IPS DF 4.7 (cell line): Measurements from ENCODE around the gene CEP131.

Experiments used
- DNase-seq: peaks from one replicate; pipeline ENCODE4 v3.0.0-alpha.2; 2013; ENCODE audit warnings: low spot score; ENCODE audit errors: extremely low read depth

CEP131 gene

DNA sequence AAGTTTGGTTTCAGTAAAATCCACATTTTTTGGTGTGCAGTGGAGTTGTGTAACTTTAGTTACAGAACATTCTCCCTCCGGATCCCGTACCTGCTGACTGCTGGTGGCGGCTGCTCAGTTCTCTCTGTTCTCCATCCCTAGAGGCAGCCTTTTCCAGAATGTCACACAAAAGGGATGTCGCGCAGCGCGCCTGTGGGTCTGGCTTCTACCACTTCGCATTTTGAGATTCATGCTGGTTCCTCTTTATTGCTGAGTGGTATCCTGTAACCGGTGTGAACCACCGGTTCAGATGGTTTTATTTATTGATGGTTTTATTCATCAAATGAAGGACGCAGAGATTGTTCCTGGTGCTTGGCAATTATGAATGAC is 981 bp upstream of the CEP131 start:
- no peak for DNase-seq

DNA sequence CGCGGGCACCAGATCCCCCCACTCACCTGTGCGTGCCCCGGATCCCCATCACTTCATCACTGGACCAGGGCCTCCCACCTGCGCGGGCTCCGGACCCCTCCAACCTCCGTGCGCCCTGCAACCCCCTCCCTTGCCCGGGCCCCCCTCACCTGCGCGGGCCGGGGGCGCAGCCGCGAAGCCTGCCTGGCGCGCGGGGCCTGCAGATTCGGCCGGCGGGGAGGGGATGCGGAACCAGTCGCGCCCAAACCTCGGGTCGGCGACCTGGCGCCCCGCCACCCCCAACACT is 202 bp downstream of the CEP131 start:
- no peak for DNase-seq

DNA sequence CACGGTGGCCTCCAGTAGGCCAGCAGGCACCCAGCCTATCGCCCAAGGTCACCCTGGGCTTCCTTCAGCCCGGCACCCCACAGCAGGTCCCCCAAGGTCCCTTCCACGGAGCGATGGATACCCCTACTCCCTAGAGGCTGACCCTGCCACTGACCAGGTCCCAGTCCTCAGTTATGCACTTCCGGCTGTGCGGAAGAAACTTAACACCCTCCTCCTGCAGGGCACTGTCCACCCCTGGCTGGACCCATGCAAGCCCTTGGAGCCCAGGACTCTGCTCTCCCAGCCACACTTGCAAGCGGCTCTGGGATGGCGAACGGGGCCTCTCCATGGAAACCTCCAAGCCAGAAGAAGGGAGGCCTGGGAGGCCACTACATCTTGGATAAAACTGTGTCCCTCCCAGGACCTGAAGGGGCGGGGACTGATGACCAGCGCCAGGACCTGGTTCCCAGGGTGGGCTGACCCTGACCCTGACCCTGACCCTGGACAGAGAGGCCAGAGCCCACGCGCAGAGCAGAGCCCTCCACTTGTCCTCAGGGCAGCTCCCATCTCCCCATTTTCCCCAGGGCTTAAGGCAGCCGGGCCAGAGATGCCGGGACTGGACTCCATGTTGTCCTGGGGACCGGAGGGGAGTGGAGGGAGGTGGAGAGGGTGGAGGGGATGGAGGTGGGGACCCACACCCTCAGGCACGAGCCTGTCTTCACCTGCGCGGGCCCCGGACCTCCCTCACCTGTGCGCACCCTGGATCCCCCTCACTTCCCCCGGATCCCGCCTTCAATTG is 734 bp downstream of the CEP131 start:
- no peak for DNase-seq

DNA sequence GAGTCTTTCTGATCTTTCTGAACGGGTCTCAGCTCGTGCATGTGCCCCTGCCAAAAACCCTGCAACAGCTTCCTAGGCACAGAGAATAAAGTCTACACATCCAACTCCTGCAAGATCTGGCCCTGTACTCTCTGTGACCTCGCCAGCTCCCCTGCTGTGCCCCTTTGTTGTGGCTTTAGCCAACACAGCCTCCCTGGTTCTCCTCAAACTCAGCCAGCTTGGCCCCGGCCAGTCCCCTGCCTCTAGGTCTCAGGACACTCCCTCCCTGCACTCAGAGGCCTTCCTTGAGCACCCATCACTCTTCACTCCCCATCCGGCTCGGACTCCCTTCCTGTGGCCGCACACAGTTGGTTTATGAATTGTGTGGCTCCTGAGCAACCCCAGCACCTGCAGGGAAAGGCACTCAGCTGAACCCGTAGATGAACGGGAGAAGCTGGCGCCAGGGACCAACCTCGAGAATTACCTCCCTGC is 1.4 kb downstream of the CEP131 start:
- DNase-seq, result no peak

DNA sequence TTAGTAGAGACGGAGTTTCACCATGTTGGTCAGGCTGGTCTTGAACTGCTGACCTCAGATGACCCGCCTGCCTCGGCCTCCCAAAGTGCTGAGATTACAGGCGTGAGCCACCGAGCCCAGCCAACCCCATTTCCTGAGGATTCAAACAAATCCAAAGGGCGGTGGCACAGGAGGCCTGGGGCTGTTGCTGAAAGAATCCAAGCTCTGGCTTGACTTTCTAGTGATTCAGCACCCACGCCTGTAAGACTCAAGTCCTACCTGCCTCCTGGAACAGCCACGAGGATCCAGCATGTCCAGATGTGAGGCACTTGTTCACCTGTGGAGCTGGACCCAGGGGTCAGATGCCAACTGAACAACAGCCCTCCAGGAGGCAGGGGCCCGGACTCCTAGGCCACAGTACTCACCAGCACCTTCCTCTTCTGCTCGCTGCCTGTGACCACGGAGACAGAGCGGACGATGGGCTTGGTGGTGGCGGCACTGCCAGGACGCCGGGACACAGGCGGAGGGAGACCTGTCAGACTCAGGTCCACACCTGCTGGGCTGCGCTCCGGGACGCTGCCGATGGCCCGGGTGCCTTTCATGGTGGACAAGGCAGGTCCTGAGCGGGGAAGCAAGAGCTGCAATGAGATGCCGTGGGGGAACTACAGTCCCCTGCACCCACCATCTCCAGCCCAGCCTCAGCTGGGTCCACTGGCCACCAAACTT is 3.1 kb downstream of the CEP131 start:
- DNase-seq, result no peak

DNA sequence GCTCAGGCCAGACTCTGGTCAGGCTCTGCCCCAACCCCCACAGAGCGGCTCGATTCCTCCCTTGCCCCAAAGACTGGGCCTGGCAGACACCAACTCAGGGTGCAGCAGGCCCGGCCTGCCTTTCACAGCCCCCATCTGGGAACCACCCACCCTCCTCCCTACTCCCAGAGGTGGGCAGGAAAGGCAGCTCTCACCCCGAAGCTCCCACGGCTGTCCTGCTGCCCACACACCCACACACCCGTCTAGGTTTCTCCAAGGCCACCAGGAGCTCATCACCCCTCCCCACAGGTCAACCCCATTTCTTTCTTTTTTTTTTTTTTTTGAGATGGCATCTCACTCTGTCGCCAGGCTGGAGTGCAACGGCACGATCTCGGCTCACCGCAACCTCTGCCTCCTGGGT is 3.8 kb downstream of the CEP131 start:
- DNase-seq, result no peak

DNA sequence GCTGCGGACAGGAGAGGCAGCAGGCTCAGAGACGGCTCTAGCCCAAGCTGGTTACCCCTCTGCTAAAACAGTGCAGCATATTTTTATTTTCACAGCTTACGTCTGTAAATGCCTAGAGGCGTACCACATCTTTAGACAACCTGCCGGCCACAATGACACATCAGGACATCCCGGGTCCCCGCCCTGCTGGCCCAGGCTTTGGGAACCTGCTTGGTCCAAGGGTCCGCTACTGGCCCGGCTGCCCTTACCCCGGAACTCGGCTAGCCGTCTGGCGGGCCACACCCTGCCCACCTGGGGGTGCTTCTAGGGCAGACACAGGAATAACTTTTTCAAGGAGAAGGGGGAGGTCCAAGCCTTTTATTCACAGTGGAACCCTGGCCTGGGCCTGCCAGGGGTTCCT is 4.3 kb downstream of the CEP131 start:
- no peak for DNase-seq

DNA sequence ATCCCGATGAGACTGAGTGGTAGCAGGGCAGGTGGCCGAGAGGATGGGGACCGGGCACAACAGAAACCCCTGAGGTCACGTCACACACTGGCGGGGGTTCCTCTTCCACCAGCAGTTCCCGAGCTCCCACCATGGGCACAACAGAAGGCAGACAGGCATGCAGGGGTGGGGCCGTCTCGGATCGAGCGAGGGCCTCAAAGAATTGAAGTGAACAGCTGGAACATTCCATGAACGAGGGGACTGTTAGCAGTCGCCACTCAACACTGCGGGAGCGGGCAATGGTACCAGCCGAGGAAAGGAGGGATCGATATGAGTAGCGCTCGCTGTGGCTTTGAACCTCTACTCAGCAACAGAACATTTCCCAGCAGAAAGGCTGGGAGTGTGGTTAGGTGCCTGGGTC is 5.3 kb downstream of the CEP131 start:
- no peak for DNase-seq

DNA sequence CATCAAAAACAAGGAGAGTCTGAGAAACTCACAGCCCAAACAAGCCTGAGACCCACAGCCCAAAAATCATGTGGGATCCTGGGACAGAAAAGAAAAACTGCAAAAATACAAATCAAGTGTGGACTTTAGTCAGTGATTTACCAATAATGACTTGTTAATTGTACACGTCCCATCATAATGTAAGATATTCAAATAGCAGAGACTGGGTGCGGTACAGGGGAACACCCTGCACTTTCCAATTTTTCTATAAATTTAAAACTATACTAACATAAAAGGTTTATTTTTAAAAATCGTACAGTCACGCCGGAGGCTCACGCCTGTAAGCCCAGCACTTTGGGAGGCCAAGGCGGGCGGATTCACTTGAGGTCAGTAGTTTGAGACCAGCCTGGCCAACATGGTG is 8.8 kb downstream of the CEP131 start:
- no peak for DNase-seq

DNA sequence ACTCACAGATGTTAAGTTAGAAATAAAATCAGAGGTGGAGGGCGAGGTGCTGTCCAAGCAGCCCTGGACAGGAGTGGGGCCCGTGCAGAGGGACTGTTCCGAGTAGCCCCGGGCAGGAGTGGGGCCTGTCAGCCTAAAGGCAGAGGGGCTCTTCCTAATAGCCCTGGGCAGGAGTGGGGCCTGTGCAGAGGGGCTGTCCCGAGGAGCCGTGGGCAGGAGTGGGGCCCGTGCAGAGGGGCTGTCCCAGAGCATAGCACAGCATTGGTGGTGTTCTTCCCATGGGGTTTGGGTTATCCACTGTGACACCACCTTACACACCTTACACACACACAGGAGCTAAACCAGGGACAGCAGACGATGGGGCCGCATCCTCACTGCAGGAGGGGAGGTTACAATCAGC is 10.4 kb downstream of the CEP131 start:
- DNase-seq, result no peak

DNA sequence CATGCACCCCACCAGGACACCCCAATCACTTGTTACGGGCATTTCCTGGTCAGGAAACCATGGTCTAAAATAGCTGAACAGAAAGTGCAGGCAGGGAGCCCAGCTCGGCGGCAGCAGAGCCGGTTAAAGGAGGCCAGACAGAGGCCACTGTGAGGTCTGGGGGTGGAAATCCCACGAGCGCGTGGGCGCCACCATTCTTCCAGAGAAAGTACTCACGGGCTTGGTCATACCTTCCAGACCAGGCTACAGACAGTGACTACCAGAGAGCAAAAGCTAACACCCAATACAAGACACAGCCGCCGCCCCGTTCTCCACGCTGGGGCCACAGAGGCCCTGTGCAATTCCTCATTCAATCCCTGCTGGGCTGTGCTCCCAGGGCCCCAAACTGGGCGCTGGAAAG is 11.9 kb downstream of the CEP131 start:
- DNase-seq, result no peak

DNA sequence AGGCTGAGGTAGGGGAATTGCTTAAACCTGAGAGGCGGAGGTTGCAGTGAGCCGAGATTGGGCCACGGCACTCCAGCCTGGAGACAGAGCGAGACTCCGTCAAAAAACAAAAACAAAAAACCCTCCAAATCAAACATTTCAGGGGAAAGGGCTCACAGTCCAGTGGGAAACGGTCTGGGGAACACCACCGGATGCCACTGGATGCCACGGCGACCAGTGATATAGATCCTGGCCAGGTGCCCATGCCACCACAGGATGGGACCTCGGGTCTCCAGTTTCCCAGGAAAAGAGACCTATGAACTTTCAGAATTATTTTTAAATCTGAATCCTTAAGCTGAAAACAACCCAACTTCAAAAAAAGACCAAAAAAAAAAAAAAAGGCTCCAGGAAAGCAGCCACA is 12.3 kb downstream of the CEP131 start:
- DNase-seq, result no peak

DNA sequence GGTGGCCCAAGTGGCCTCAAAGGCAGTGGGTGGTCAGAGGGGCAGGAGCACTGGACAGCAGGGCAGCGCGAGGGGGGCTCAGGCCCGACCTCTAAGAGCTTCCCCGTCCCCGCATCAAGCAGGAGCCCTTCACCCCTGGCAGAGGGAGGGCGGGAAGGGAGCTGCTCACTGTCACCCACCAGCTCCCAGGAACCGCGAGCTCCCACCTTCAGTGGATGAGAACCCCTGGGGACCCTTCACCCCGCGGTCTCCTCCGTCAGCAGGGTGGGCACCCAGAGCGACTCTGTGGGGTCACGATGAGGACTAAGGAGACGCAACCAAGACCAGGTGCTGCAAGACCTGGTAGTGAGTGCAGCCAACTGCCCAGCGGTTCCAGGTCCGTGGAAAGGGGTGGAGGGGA is 13.6 kb downstream of the CEP131 start:
- no peak for DNase-seq

DNA sequence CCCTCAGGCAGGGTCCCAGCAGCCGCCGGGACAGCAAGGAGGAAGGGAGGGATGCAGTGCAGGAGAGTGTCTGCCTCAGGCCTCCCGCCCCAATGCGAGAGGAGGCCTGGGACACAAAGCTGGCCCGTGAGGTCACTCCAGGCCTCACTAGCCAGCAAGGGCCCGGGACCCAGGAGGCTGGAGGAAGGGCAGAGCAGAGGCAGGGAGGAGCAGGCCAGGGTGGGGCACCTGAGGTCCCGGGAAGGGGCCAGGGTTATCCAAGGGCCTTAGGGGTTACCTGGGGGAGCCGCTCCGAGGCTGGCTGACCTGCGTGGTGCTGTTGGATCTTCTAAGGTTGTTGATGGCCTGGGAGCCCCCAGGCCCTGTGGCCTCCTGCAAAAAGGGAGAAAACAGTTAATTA is 14.1 kb downstream of the CEP131 start:
- no peak for DNase-seq

DNA sequence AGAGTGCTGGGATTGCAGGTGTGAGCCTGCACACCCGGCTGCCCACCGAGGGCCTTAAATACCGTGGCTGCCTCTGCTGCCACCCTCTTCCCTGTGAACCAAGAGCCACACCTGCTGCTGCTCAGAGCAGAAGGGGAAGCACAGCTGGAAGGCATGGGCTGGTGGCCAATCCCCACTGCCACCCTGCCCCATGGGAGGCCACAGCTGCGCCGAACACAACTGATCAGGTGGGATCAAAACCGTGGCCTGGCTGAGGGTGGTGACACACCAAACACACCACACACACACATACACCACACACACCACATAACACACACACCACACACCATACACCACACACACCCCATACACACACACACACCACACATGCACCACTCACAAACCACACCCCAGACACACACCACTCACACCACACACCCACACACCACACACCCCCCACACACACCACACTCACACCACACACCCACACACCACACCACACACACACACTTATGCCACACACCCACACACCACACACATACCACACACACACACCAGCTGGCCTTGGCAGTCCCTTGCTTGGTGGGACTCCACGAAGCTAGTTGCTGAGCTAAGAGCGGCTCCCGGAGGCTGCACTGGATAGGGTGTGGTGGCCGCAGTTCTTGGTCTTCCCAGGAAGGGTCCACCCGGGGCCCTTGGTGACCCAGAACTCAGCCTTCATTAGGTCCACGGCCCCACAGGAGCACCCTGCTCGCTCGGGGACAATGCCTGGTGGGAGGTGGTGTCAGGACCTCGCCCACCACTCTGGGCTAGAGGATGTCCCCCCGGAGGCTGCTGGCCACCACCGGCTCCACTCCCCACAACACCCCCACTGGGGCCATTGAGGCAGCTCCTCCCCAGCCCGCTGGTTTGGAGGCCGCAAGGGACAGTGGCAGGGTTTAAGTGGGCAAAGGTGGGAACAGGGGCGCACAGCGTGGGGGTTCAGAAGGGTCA is 14.9 kb downstream of the CEP131 start:
- no peak for DNase-seq

DNA sequence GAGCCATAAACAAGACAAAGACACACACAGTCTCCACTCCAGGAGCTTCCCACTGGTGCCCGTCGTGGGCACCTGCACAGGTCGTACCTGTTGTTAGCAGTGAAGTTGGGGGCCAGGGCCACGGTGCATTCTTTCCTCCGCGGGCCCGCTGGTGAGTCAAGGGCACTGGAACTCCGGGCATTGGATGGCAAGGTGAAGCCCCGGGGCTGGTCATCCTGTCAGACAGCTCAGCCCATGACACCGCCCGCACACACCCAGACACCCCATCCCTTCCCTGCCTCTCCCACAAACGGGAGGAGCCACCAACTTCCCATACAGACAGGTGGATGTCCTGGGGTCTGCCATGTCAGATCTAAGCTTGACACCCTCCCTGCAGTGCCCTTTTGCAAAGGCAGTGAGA is 16.1 kb downstream of the CEP131 start:
- no peak for DNase-seq

DNA sequence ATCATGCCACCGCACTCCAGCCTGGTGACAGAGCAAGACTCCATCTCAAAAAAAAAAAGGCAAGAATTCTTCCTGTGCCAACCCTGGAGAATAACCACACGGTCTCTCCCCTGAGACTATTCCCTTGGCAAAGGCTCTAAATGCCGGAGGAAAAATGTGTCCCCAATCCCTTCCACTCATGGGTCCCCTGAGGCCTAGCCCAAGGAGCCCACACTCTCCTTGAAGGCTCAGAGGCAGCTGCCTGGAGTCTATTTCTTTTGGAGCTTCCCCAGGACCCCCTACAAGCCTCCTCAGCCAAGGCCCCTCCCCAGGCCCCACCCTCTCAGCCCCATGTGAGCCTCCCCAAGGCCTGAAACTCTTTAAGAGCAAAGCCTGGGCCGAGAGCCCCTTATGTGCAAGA is 16.6 kb downstream of the CEP131 start:
- DNase-seq, result no peak

DNA sequence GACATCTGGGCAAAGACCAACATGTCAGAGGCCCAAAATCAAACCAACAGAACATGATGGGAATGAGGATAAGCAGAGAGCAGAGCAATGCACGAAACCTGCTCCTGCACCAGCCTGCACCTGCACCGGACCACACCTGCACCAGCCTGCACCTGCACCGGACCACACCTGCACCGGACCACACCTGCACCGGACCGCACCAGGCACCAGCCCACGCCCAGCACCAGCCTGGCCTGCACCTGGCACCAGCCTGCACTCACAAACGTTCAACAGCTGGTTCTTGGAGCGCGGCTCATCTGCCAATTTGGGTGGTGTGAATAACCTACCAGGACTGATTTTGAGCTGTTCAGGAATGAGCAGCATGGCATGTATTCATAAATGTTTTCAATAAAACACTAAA is 18.2 kb downstream of the CEP131 start:
- DNase-seq, result no peak

DNA sequence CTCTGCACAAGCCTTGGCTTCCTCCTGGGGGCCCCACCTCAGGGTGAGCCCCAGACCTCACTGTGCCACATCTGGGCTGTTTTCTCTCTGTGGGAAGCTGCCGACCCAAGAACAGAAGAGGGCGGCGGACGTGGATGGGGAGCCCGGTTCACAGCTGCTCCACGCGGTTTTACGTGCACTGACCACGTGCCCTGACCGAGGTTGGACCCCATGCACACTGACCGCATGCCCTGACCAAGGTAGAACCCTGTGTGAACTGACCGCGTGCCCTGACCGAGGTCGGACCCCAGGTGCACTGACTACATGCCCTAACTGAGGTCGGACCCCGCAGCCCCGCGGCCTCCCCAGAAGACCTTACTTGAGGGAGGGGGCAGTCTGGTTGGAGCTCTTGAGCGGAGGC is 19.6 kb downstream of the CEP131 start:
- no peak for DNase-seq

DNA sequence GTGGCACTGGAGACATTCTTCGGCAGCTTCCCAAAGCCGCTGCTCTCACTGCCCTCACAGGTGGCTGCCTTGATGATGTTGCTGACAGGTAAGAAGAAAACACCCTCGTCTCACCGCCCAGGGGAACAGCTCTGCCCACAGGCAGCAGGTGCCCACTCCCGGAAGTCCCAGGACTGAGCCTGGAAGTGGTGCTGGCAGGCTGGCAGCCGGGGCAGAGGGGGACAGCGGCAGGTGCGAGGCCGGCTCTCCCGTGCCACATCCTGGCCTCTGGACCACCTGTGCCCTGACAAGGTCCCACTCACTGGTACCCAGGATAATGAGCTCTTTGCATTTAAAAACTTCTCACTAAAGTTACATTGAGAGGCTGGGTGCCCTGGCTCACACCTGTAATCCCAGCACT is 20.4 kb downstream of the CEP131 start:
- DNase-seq, result no peak

DNA sequence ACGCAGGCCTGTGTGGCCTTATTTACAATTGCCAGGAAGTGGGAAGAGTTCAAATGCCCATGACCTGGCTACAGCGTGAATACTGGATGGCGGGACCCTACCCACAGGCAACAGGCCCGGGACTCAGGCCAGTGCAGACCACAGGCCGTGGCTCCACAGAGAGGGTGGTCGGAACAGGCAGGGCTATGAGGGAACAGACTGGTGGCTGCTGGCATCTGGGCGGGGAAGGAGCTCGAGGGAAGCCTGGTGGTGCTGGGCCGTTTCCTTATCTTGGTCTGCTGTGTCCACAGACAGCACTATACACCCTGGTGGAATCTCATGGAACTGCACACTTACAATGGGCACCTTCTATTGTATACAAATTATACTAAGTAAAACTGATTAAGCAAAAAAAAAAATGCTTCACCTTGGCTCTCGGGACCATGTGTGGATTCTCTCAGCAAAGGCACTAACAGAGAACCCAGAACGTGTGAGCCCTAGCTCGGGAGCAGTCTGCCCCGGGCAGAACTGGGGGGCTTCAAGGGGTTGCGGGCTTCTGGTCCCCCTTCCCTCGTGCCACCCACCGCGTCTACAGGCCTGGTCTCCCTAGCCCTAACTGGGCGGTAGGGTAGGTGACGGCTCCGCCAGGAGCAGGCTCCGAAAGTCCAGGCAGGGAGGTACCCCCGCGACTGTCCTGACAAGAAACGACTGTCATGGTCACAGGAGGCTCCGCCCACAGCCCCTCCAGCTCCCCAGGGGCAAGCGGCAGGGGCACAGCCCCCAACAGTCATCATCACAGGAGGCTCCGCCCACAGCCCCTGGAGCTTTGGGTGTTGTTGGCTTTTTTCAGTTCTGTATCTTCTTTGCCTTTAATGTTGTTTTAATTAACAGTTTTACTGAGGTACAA is 21.8 kb downstream of the CEP131 start:
- DNase-seq, result no peak
